Activated CD4-positive, CD25-positive, alpha-beta regulatory T cell treated with anti-CD3 and anti-CD28 coated beads, Interleukin-2, amount 50 U/mL, for 24 hours (primary cell): ENCODE results near the gene PTGER3.
"Not testable (repeated sequence)": the region's sequence is repeated elsewhere in the genome, so short reads cannot be mapped to it uniquely, and the experiment has no call there.

Experiments
- ATAC-seq, 2 donors: fragments of 150-1000 bp; cut with Tn5 transposase; one replicate each; pipeline ENCODE4 v1.10.0; 2021; ENCODE audit warnings: mild to moderate bottlenecking in 1 of 2, moderate library complexity in 1 of 2

Gene PTGER3

DNA sequence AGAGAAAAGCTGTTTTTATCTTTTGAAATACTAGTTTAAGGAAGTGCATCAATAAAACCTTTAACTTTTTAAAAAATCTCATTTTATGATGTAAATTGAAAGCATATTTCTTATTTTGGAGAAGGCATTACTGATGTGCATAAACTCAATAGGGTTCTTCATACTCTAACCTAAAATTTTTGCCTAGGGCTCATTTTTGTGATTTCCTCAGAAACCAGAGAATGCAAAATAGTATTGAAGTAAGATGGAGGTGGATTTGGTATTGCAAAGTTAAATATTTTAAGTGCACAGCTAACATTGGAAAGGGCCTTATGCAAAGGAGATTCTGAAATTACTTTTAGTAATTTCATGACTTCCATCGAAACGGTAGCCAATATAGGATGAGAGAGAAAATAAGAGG is 101.9 kb downstream of the PTGER3 start:
- ATAC-seq, result no peak

DNA sequence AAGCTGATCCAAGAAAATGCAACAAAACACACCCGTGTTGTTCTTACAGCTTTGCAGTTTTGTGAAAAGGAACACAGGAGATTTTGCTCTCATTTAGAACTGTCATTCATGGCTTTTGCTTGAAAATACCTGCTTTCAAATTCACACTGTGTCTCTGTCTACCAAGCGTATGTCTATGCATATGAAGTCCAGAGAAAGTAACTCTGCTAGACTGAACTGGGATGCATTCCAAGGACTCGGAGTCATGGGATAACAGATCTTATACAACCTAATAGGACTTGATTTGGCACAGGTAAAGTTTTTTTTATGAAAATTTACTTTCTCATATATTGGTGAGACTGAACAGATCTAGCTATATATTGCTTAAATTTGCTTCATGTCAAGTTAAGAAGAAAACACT is 102.4 kb downstream of the PTGER3 start:
- no peak for ATAC-seq

DNA sequence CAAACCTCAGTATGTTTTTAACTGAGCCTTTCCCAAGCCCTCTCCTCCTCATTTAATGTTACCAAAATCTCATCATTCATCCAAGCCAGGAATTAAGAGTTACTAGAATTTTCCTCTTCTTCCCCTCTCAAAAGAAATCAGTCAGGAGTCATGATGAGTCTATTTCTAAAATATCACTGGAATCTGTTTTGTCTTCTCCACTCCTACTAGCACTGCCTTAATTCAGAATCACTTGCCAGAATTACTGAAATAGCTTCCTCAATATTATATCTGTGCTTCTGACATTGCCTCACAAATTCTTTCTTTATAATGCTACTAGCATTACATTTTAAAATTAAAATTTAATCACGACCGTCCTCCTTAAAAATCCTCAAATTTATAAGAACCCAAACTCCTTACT is 106.1 kb downstream of the PTGER3 start:
- ATAC-seq, result no peak

DNA sequence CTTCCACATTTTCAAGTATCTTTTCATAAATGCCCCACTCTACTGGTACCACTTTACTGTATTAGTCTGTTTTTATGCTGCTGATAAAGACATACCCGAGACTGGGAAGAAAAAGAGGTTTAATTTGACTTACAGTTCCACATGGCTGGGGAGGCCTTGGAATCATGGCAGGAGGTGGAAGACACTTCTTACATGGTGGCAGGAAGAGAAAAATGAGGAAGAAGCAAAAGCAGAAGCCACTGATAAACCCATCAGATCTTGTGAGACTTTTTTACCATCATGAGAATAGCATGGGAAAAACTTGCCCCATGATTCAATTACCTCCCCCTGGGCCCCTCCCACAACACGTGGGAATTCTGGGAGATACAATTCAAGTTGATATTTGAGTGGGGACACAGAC is 107.2 kb downstream of the PTGER3 start:
- not testable (repeated sequence) for ATAC-seq

DNA sequence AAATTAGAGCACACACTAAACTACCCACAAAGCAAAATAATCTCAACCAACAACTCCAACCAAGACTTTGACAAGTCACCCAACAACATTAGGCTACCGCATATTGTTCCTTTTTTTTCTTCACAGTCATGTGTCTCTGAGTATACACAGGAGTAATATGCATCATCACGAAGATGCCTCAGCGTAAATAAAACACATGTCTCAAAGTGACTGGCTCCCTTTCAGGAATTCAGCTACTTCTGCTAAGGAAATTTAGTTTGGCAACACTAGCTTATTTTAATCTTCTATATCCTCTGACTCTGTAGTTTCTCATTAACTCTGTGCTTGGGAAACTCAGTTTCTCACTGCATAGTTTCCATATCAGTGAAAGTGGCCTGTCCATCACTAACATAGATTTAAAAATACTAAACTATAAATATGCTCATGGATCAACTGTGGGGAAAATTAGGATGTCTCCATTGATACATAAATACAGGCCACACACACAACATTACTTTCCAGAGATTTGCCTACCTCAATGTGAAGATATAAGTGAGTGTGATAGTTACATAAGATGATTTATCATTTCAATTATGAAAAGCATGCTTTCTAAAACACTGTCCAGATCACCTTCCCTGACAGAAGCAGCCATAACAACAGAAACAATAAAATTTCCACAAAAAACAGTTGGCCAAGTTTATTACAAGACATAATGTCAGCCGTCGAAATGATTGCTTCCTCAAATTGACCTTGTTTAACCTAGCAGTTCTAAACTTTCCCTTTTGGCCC is 113.2 kb downstream of the PTGER3 start:
- ATAC-seq, result no peak

DNA sequence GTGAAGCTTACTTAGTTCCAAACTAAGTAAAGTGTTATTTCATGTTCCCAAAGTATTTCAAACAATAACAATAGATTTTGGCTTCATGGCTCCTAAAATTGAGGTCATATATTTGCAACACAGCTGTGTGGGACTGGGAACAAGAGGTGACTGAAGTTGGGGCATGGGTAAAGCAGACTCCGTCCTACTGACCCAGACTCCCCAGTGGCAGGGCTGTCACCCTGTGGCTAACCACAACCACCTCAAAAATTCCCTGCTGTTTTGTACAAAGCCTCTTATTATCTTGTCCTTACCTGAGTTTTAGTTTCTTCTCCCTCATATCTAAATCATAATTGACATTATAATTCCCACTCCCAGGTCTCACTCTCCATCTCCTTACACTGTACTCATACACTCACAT is 117.6 kb downstream of the PTGER3 start:
- ATAC-seq, result no peak

DNA sequence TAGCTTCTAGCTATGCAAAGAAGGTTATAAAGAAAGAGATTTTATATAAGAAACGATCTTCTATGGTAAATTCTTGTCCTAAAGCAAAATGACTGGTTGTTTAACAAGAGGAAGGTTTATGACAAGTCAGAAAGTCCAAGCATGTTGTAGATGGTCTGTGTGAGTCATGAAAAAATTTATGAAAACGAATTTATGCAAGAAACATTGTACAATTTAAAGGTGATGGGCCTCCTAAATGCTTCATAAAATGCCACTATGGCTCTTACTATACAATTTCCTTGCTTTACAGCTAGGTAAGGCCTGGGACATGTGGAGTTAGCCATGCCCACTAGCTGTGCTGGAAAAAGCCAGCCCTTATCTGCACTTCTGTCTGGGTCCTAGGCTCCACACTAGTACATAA is 125.4 kb downstream of the PTGER3 start:
- ATAC-seq, result no peak
